NCI-H1417 (cell line): Measurements from ENCODE around the gene UPF1.

ENCODE experiments used
- DNase-seq, 3 experiments: peaks; one replicate each; lab custom pipeline; 2025; lab: John Stamatoyannopoulos, UW

UPF1 gene

DNA sequence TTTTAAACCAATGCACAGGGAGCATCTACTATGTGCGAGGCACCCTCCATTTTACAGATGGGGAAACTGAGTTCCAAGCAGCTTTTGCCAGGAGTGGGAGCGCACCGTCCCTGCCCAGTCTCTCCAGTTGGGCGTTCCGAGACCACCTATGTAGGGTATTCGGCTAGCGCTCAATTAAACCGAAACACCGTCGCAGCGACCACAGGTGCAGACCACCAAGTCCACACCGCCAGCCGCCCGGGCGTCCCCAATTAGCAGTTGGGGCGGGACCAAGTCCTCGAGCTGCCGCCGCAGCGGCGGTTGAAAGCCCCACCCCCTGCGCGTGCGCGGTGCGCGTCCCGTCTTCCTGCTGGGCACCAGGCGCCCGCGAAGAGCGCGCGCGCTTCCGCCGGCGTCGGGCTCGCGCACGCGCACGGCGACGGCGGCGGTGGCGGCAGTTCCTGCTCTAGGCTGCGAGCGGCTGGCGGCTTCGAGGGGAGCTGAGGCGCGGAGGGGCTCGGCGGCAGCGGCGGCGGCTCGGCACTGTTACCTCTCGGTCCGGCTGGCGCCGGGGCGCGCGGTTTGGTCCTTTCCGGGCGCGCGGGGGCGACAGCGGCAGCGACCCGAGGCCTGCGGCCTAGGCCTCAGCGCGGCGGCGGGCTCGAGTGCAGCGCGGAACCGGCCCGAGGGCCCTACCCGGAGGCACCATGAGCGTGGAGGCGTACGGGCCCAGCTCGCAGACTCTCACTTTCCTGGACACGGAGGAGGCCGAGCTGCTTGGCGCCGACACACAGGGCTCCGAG is at the start of gene UPF1:
Gene UPF1, plus strand, starts transcription at position 436 of the 782 bp plus-strand sequence. Its CDS starts 251 bp downstream, at position 687.
- peak; percentile 92 to 95 (median 94) for DNase-seq

- DNase-seq = no peak
These were observed 49.1 kb upstream of the UPF1 start for GRCh38 chr19:18782559-18783225.

- DNase-seq = no peak
These were observed 47.6 kb upstream of the UPF1 start for GRCh38 chr19:18783958-18784785.

DNA sequence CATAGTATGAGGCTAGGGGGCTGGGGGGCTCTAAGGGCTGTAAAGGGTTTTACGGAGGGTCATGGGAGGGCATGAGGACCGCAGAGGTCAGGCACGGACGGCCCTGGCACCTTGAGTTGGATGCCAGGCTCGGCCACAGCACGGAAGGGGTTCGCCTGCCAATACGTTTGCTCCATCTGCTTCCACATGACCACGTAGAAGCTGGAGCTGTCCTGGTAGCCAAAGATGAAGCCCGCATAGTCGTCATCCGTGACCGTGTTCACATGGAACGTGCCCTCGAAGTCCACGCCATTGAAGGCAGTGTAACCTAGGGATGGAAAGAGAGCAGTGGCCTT is 47.0 kb upstream of the UPF1 start:
- DNase-seq = no peak

- DNase-seq = peak; percentile 31 to 68 (median 54)
These were observed 46.3 kb upstream of the UPF1 start for GRCh38 chr19:18785179-18786124.

- DNase-seq = no peak
These were observed 43.0 kb upstream of the UPF1 start for GRCh38 chr19:18788529-18789421.

DNA sequence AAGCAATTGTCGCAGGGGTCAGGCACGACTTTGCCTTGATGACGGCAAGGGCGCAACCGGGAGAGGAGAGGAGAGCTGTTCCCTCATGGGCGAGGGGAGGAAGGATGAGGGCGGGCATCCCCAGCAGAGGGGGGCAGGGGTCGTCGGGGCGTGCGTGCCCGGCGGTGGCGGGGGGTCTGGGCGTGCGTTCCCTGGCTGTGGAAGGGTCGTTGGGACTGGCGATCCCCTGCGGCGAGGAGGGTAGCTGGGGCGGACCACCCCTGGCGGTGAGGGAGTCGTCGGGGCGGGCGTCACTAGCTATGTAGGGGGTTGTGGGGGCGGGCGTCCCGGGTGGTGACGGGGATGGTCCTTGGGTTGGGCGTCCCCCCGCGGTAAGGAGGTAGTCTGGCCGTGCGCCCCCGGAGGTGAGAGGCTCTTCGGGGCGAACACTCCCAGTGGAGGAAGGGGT is 42.3 kb upstream of the UPF1 start:
- DNase-seq = no peak

DNA sequence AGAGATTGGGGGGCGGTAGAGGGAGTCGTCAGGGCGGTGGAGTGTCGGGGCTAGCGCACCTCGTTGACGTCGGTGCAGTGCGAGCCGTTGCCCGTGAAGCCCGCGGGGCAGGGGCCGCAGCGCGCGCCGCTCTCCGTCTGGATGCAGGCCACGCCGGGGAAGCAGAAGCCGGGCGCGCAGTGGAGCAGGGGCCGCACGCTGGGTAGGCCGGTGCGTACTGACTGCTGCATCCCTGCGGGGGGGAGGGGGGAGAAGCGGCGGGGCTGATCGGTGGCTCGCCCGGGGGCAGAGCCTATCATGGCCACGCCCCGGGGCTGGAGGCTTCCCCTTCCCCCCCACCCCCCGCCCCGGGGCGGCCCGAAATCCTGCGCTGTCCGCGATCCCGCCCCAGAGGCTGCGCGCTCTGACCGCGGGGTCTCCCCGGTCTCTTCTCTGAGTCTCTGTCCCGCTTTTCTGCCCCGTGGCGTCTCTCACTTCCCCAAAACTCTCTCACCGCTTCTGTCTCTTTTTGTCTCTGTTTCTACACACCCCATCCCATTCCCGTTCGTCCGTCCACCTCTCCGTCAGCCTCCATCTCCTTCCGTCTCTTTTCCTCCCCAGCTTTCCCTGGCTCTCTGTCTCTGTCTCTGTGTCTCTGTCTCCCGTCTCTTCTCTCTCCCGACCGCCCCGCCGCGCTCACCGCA is 41.7 kb upstream of the UPF1 start:
- DNase-seq = peak in 2 of 3 experiments; percentile 56 to 57

DNA sequence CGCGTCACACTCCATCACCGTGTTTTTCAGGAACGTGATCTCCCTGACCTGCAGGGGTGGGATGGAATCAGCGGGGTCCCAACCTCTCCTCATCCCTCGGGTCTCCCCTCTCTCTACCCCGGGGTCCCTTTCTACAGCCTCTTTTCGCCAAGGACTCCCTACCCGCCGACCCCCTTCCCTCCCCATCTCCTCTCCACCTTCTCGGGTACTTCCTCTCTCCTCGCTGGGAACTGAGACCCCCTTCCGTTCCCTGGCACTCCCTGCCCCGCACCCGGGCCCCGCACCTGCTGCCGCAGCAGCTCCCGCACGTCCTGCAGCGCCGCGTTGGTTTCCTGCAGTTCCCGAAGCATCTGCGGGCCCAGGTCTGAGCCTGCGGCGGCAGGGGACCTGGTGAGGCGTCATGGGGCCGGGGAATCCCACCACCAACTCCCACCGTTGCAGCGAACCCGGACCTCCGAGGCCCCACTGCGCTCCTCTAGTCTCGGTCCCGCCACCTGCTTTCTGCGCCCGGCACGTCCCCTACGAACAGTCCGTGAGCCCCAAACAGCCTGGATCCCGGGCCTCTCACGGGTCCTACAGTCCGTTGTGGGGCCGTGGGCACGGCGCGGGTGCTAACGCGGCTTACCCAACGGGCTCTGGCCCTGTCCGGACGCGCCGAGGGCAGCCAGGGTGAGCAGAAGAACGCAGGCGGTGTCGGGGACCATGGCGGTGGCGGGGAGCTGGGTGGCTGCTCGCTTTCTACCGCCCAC is 41.0 kb upstream of the UPF1 start, which contains the start of gene COMP:
Gene COMP, minus strand, starts transcription at position 740 of the 749 bp plus-strand sequence. Its CDS starts 36 bp downstream, at position 704.
- no peak for DNase-seq

GRCh38 chr19:18791315-18791678 is 40.5 kb upstream of the UPF1 start:
- no peak for DNase-seq

DNA sequence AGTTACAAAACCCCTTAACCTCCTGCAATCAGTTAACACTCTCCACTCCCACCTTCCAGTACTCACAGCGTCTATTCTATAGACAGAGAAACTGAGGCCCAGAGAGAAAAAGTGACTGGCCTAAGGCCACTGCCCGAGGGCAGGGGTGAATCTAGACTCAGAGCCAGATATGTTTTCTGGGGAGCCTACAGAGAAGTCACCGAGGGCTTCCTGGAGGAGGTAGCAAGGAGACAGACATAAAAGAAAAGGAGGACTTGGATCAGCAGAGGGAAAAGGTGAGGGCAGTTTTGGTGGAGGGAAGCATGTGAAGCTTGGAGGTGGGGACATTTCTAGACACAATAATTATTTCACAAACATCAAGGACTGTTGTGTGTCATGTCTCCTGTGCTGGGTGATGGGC is 39.1 kb upstream of the UPF1 start:
- no peak for DNase-seq

GRCh38 chr19:18793144-18794028 is 38.4 kb upstream of the UPF1 start:
- DNase-seq = no peak

GRCh38 chr19:18794029-18794313 is 37.8 kb upstream of the UPF1 start:
- no peak for DNase-seq

DNA sequence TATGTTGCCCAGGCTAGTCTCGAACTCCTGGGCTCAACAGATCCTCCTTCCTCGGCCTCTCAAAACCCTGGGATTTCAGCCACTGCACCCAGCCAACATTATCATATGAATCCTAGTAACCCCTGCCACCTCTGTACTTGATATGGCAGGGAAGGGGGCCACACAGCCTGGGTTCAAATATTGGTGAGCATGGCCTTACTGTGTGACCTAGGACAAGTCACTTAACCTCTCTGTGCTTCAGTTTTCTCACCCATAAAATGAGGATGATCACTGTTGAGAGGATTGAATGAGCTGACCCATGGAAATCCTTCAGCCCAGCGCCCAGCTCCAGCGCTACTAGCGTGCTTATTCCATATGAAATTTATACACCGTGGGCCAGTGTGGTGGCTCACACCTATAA is 37.1 kb upstream of the UPF1 start:
- no peak for DNase-seq

GRCh38 chr19:18795540-18795939 is 36.2 kb upstream of the UPF1 start:
- DNase-seq = no peak

DNA sequence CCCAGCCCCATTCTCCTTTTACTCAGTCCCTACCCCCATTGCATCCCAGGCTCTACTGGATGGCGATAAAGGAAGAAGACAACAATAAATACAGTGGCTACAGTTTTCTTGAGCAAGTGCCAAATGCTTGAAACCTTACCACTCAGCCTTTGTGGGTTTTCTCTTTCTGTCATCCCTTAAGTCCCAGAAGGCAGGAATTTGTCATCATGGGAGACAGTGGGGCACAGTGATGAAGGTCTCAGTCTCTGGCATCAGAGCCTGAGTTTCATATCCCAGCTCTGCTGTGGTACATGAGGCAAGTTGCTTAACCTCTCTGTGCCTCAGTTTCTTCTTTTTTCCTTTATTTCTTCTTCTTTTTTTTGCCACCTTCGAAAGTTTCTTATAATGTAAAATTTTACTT is 35.5 kb upstream of the UPF1 start:
- DNase-seq = no peak

DNA sequence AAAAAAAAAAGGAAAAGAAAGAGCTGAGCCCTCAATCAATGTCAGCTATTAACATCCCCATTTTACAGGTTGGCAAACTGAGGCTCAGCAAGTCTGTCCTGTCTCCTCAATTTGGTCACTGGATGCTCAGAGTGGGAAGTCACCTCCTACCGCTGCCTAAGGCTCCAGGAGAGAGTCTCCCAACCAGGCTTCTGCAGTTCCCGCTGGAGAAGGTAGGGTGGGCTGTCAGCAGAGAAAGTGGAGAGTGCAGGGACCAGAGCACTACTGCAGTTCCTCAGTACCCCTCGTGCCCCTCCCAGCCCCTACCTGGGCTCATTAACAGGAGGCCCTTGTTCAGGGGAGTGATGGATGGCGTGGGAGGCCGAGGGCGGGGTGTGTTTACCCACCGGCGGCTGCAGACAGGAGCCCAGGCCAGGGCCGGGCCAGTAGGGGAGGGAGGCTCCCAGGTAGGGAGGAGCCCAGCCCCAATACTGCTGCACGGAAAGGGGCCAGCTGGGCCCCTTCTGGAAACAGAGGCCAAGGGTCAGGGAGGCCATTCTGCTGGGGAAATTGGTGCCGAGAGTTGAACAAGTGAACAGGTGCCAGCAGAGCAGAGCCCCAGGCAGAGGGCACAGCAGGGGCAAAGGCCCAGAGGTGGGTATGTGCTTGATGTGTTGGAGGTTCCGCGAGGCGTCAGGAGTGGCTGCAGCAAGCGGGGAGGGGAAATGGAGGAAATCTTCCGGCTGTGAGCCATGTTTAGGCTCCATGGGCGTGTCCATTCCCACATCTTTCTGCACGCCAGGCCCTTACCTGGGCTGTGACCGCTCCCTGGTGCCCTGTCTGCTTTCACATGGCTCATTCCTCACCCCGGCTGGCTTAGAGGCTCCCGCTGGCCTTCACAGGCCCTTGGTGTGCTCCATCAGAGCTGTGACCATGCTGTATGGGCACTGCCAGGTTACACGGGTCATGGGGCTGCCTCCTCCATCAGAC is 33.1 kb upstream of the UPF1 start:
- peak in 2 of 3 experiments; percentile 54 to 74 for DNase-seq
